Measurements from ENCODE around the gene THSD7A. TPM values are rescaled to one million over a fixed set of nuclear protein-coding genes. Genes with fewer than 3 reads are reported as not detected.
"Not testable (repeated sequence)": the region's sequence is repeated elsewhere in the genome, so short reads cannot be mapped to it uniquely, and the experiment has no call there.

THSD7A gene
- total RNA-seq, 1 donor from 2014 or later = 10.1 TPM

GRCh38 chr7:11449316-11449715 is 382.7 kb downstream of the THSD7A start:
- no peak for TF ChIP-seq CTCF (IDR thresholded peaks at IDR 0.05)
- Histone ChIP-seq H3K4me3 (no peak overlapping the region), H3K27me3 (no peaks in the 10 kb centered on the region), H3K36me3 (no peaks in the 10 kb centered on the region), H3K9me3 (no peaks in the 10 kb centered on the region), H3K27ac (no peak overlapping the region), H3K4me1 (no peaks in the 10 kb centered on the region)
- intact Hi-C loops (cut with DNase I) = no loop called here
- no peak for DNase-seq (ENCODE audit: low spot score in 2 of 2)

- H3K27ac ChIP-seq = no peak overlapping the region
- TF ChIP-seq CTCF (IDR thresholded peaks at IDR 0.05) = no peak
- DNase-seq (ENCODE audit: low spot score in 2 of 2) = no peak
- intact Hi-C loops (cut with DNase I) = no loop called here
- H3K36me3 ChIP-seq = no peaks in the 10 kb centered on the region
- no peaks in the 10 kb centered on the region for H3K4me1 ChIP-seq
- no peak overlapping the region for H3K4me3 ChIP-seq
- H3K9me3 ChIP-seq = no peaks in the 10 kb centered on the region
- H3K27me3 ChIP-seq = no peaks in the 10 kb centered on the region
Measured at GRCh38 chr7:11448323-11448722, 383.7 kb downstream of the THSD7A start.

- Histone ChIP-seq H3K4me1 (no peaks in the 10 kb centered on the region), H3K9me3 (no peaks in the 10 kb centered on the region), H3K36me3 (no peaks in the 10 kb centered on the region), H3K27me3 (no peaks in the 10 kb centered on the region), H3K4me3 (no peak overlapping the region), H3K27ac (no peak overlapping the region)
- no peak for DNase-seq (ENCODE audit: low spot score in 2 of 2)
- no peak for TF ChIP-seq CTCF (IDR thresholded peaks at IDR 0.05)
- intact Hi-C loops (cut with DNase I) = no loop called here
Measured at GRCh38 chr7:11447106-11447505, 384.9 kb downstream of the THSD7A start.

- H3K4me3 ChIP-seq; DNase-seq (ENCODE audit: low spot score in 2 of 2); H3K27ac ChIP-seq; H3K36me3 ChIP-seq; H3K9me3 ChIP-seq; H3K27me3 ChIP-seq; H3K4me1 ChIP-seq; intact Hi-C loops (cut with DNase I): not testable (repeated sequence)
Measured at GRCh38 chr7:11443934-11444333, 388.1 kb downstream of the THSD7A start.

GRCh38 chr7:11437994-11438393 is 394.0 kb downstream of the THSD7A start:
- Histone ChIP-seq H3K4me1 (no peaks in the 10 kb centered on the region), H3K27ac (no peak overlapping the region), H3K27me3 (no peaks in the 10 kb centered on the region), H3K36me3 (no peaks in the 10 kb centered on the region), H3K4me3 (no peak overlapping the region), H3K9me3 (no peaks in the 10 kb centered on the region)
- no peak for TF ChIP-seq CTCF (IDR thresholded peaks at IDR 0.05)
- intact Hi-C loops (cut with DNase I) = no loop called here
- DNase-seq (ENCODE audit: low spot score in 2 of 2) = no peak

GRCh38 chr7:11436773-11437524 is 395.0 kb downstream of the THSD7A start:
- H3K27ac ChIP-seq = no peak overlapping the region
- no peaks in the 10 kb centered on the region for H3K9me3 ChIP-seq
- H3K4me3 ChIP-seq = no peak overlapping the region
- H3K36me3 ChIP-seq = no peaks in the 10 kb centered on the region
- DNase-seq (ENCODE audit: low spot score in 2 of 2) = no peak
- no peaks in the 10 kb centered on the region for H3K4me1 ChIP-seq
- TF ChIP-seq CTCF (IDR thresholded peaks at IDR 0.05) = no peak
- H3K27me3 ChIP-seq = no peaks in the 10 kb centered on the region
- intact Hi-C loops (cut with DNase I) = no loop called here
